ENCODE data around the gene PAPPA. TPM values are rescaled to one million over a fixed set of nuclear protein-coding genes. Genes with fewer than 3 reads are reported as not detected.
A peak's percentile ranks its signal among the peaks of the same experiment; 100 is the strongest.

PAPPA gene
- total RNA-seq, 1 donor from 2014 or later = 219 TPM

GRCh38 chr9:116163293-116164055 lies 9.9 kb downstream of the PAPPA start:
- H3K4me1 Mint-ChIP-seq (ENCODE audit: low read depth) = peaks cover 77% of the 10 kb centered on the region

GRCh38 chr9:116165912-116166311 lies 12.3 kb downstream of the PAPPA start:
- Mint-ChIP-seq H3K9me3 (ENCODE audit: low read depth) (no peaks in the 10 kb centered on the region), H3K4me1 (ENCODE audit: low read depth) (peaks cover 70% of the 10 kb centered on the region), H3K4me3 (ENCODE audit: unreplicated experiment) (no peak overlapping the region), H3K36me3 (ENCODE audit: low read depth) (peaks cover 18% of the 10 kb centered on the region), H3K27ac (ENCODE audit: unreplicated experiment) (peak overlapping the region; percentile 52), H3K27me3 (ENCODE audit: low read depth) (no peaks in the 10 kb centered on the region)
- DNase-seq (ENCODE audit: low spot score) = no peak
- TF ChIP-seq CTCF (IDR thresholded peaks at IDR 0.05) = no peak

More at GRCh38 chr9:116163293-116164055, 9.9 kb downstream of the PAPPA start:
- no peaks in the 10 kb centered on the region for H3K9me3 Mint-ChIP-seq (ENCODE audit: low read depth)
- DNase-seq (ENCODE audit: low spot score) = no peak
- no peaks in the 10 kb centered on the region for H3K27me3 Mint-ChIP-seq (ENCODE audit: low read depth)
- H3K4me3 Mint-ChIP-seq (ENCODE audit: unreplicated experiment) = no peak overlapping the region
- peaks cover 32% of the 10 kb centered on the region for H3K36me3 Mint-ChIP-seq (ENCODE audit: low read depth)
- H3K27ac Mint-ChIP-seq (ENCODE audit: unreplicated experiment) = peak overlapping the region; percentile 65
- peak; percentile 73 for TF ChIP-seq CTCF (IDR thresholded peaks at IDR 0.05)

GRCh38 chr9:116166713-116167112 lies 13.1 kb downstream of the PAPPA start:
- no peak overlapping the region for H3K4me3 Mint-ChIP-seq (ENCODE audit: unreplicated experiment)
- peak overlapping the region; percentile 70 for H3K27ac Mint-ChIP-seq (ENCODE audit: unreplicated experiment)
- peaks cover 14% of the 10 kb centered on the region for H3K36me3 Mint-ChIP-seq (ENCODE audit: low read depth)
- no peaks in the 10 kb centered on the region for H3K9me3 Mint-ChIP-seq (ENCODE audit: low read depth)
- TF ChIP-seq CTCF (IDR thresholded peaks at IDR 0.05) = peak; percentile 73
- H3K27me3 Mint-ChIP-seq (ENCODE audit: low read depth) = no peaks in the 10 kb centered on the region
- no peak for DNase-seq (ENCODE audit: low spot score)
- H3K4me1 Mint-ChIP-seq (ENCODE audit: low read depth) = peaks cover 70% of the 10 kb centered on the region

- H3K4me1 Mint-ChIP-seq (ENCODE audit: low read depth) = peaks cover 68% of the 10 kb centered on the region
- TF ChIP-seq CTCF (IDR thresholded peaks at IDR 0.05) = no peak
Measured at GRCh38 chr9:116168231-116168630, 14.6 kb downstream of the PAPPA start.

GRCh38 chr9:116172216-116172615 lies 18.6 kb downstream of the PAPPA start:
- peak overlapping the region; percentile 54 for H3K27ac Mint-ChIP-seq (ENCODE audit: unreplicated experiment)
- no peaks in the 10 kb centered on the region for H3K9me3 Mint-ChIP-seq (ENCODE audit: low read depth)
- H3K36me3 Mint-ChIP-seq (ENCODE audit: low read depth) = peaks cover 13% of the 10 kb centered on the region
- no peak for DNase-seq (ENCODE audit: low spot score)
- no peak overlapping the region for H3K4me3 Mint-ChIP-seq (ENCODE audit: unreplicated experiment)
- no peaks in the 10 kb centered on the region for H3K27me3 Mint-ChIP-seq (ENCODE audit: low read depth)
- peaks cover 74% of the 10 kb centered on the region for H3K4me1 Mint-ChIP-seq (ENCODE audit: low read depth)
- no peak for TF ChIP-seq CTCF (IDR thresholded peaks at IDR 0.05)

More at GRCh38 chr9:116168231-116168630, 14.6 kb downstream of the PAPPA start:
- Mint-ChIP-seq H3K36me3 (ENCODE audit: low read depth) (peaks cover 15% of the 10 kb centered on the region), H3K9me3 (ENCODE audit: low read depth) (no peaks in the 10 kb centered on the region), H3K27ac (ENCODE audit: unreplicated experiment) (peak overlapping the region; percentile 67), H3K27me3 (ENCODE audit: low read depth) (no peaks in the 10 kb centered on the region), H3K4me3 (ENCODE audit: unreplicated experiment) (no peak overlapping the region)
- DNase-seq (ENCODE audit: low spot score) = no peak
